RWPE2 (cell line): ENCODE measurements around the gene KIF3A.
A peak's percentile ranks its signal among the peaks of the same experiment; 100 is the strongest.

Source experiments
- ATAC-seq: fragments of 200-7000 bp; cut with Tn5 transposase; 3 replicates; pipeline ENCODE4 v1.9.1; 2021; ENCODE audit warnings: low read depth
- DNase-seq: peaks from one replicate; pipeline ENCODE4 v3.0.0-alpha.2; 2020; ENCODE audit warnings: low spot score
- H3K27ac ChIP-seq: fragments of 450-650 bp; 2 replicates; pipeline ENCODE4 v1.5.1; 2017; ENCODE audit warnings: mild to moderate bottlenecking; ENCODE audit not compliant: poor library complexity, severe bottlenecking
- H3K27me3 ChIP-seq: fragments of 250-450 bp; sonication (Bioruptor Pico); 2 replicates; pipeline ENCODE4 v1.5.1; 2021; ENCODE audit warnings: mild to moderate bottlenecking, moderate library complexity; ENCODE audit not compliant: insufficient read depth, poor library complexity, severe bottlenecking
- H3K36me3 ChIP-seq: fragments of 250-450 bp; sonication (Bioruptor Pico); 2 replicates; pipeline ENCODE4 v1.5.1; 2020; ENCODE audit warnings: low read depth, mild to moderate bottlenecking, moderate library complexity
- H3K4me1 ChIP-seq: fragments of 250-450 bp; sonication (Bioruptor Pico); 2 replicates; pipeline ENCODE4 v1.5.1; 2021; ENCODE audit warnings: mild to moderate bottlenecking, moderate library complexity; ENCODE audit not compliant: insufficient read depth, poor library complexity, severe bottlenecking
- H3K4me3 ChIP-seq: fragments of 250-450 bp; sonication (Bioruptor Pico); 2 replicates; pipeline ENCODE4 v1.5.1; 2021; ENCODE audit warnings: mild to moderate bottlenecking, moderate library complexity; ENCODE audit not compliant: severe bottlenecking
- H3K9me3 ChIP-seq: fragments of 250-450 bp; sonication (Bioruptor Pico); 2 replicates; pipeline ENCODE4 v1.5.1; 2021; ENCODE audit warnings: mild to moderate bottlenecking, moderate library complexity; ENCODE audit not compliant: severe bottlenecking
- CTCF ChIP-seq: fragments of 450-650 bp; IDR thresholded peaks from one replicate; pipeline ENCODE4 v1.5.1; 2017; ENCODE audit warnings: mild to moderate bottlenecking, moderate library complexity; ENCODE audit not compliant: poor library complexity, severe bottlenecking

KIF3A gene

GRCh38 chr5:132766806-132767055 is 29.4 kb upstream of the KIF3A start:
- Histone ChIP-seq H3K36me3 (peaks cover 46% of the 10 kb centered on the region), H3K9me3 (no peaks in the 10 kb centered on the region), H3K4me1 (no peaks in the 10 kb centered on the region), H3K27me3 (no peaks in the 10 kb centered on the region), H3K4me3 (no peak overlapping the region), H3K27ac (no peak overlapping the region)
- ATAC-seq: no peak
- peak; percentile 45 for DNase-seq
- no peak for TF ChIP-seq CTCF

GRCh38 chr5:132766020-132766805 is 28.9 kb upstream of the KIF3A start:
- Histone ChIP-seq H3K36me3 (peaks cover 51% of the 10 kb centered on the region), H3K9me3 (no peaks in the 10 kb centered on the region), H3K4me1 (no peaks in the 10 kb centered on the region), H3K27ac (no peak overlapping the region), H3K27me3 (no peaks in the 10 kb centered on the region), H3K4me3 (no peak overlapping the region)
- no peak for TF ChIP-seq CTCF
- no peak for ATAC-seq
- peak; percentile 45 for DNase-seq

GRCh38 chr5:132765311-132766019 is 28.1 kb upstream of the KIF3A start:
- Histone ChIP-seq H3K27me3 (no peaks in the 10 kb centered on the region), H3K4me3 (no peak overlapping the region), H3K36me3 (peaks cover 58% of the 10 kb centered on the region), H3K9me3 (no peaks in the 10 kb centered on the region), H3K4me1 (no peaks in the 10 kb centered on the region), H3K27ac (no peak overlapping the region)
- ATAC-seq (no peak), DNase-seq (peak; percentile 62)
- TF ChIP-seq CTCF: no peak

GRCh38 chr5:132764671-132765238 is 27.4 kb upstream of the KIF3A start:
- no peaks in the 10 kb centered on the region for H3K4me1 ChIP-seq
- no peaks in the 10 kb centered on the region for H3K27me3 ChIP-seq
- H3K36me3 ChIP-seq: peaks cover 58% of the 10 kb centered on the region
- H3K4me3 ChIP-seq: no peak overlapping the region
- H3K27ac ChIP-seq: no peak overlapping the region
- no peaks in the 10 kb centered on the region for H3K9me3 ChIP-seq
- ATAC-seq: no peak; the same call in 2 of the 3 replicates
- DNase-seq: peak; percentile 54
- TF ChIP-seq CTCF: no peak
